Endothelial cell of umbilical vein (primary cell): Measurements from ENCODE around the gene MRC2. TPM values are rescaled to one million over a fixed set of nuclear protein-coding genes. Genes with fewer than 3 reads are reported as not detected.

Source experiments
- BruUV-seq: library from RNA; stranded (reverse); fragments of 400-500 nt; replicated peaks from 2 replicates; lab custom pipeline; 2021; lab: Mats Ljungman, UMichigan
- CTCF ChIA-PET: fragments of 300-600, 350-600 bp; sonication (Branson Sonifier 250); formaldehyde crosslinking; loops from one replicate; lab custom pipeline; 2021; ENCODE audit warnings: antibody characterized with exemption, inconsistent platforms; lab: Charles Lee
- POLR2A ChIA-PET: fragments of 300-600, 350-600 bp; sonication (Branson Sonifier 250); formaldehyde crosslinking; loops from one replicate; lab custom pipeline; 2021; ENCODE audit warnings: antibody characterized with exemption, inconsistent platforms; lab: Charles Lee
- DNase-seq: peaks from one replicate; pipeline ENCODE4 v3.0.0-alpha.2; 2011; ENCODE audit warnings: low read depth, low spot score
- FAIRE-seq: peaks from 2 replicates; lab custom pipeline; 2011; peaks lifted over from hg19 to GRCh38; lab: Jason Lieb, UNC
- H2AFZ ChIP-seq: 2 replicates; pipeline ENCODE4 v1.6.0; 2012; ENCODE audit warnings: low read depth, low read length, control low read depth, inconsistent platforms
- H3K27ac ChIP-seq: 2 replicates; pipeline ENCODE4 v1.5.1; 2011; ENCODE audit warnings: low read depth, mild to moderate bottlenecking, control low read depth, low read length, moderate library complexity; ENCODE audit not compliant: insufficient read depth
- H3K27me3 ChIP-seq, 2 experiments: 2 replicates each; pipeline versions ENCODE4 v1.6.0 to v1.6.1; 2011; ENCODE audit warnings: low read length in 2 of 2, mixed read lengths in 1 of 2; ENCODE audit not compliant: control insufficient read depth in 2 of 2, insufficient read depth in 2 of 2
- H3K36me3 ChIP-seq, 2 experiments: 2 replicates in 1 of 2; 3 replicates in 1 of 2; pipeline ENCODE4 v1.5.1; 2011; ENCODE audit warnings: low read length in 2 of 2, mild to moderate bottlenecking in 1 of 2, moderate library complexity in 1 of 2; ENCODE audit not compliant: control insufficient read depth in 2 of 2, insufficient read depth in 2 of 2; ENCODE audit errors: extremely low read depth in 1 of 2
- H3K4me1 ChIP-seq: 3 replicates; pipeline ENCODE4 v1.5.1; 2011; ENCODE audit warnings: mild to moderate bottlenecking, low read length; ENCODE audit not compliant: control insufficient read depth, insufficient read depth; ENCODE audit errors: extremely low read depth
- H3K4me2 ChIP-seq: 2 replicates; pipeline ENCODE4 v1.6.1; 2011; ENCODE audit warnings: low read length, control low read depth, mixed read lengths; ENCODE audit not compliant: insufficient read depth
- H3K4me3 ChIP-seq, 3 experiments: fragments of 200-600 bp in 1 of 3; sonication (generic), shearing (Covaris generic) in 1 of 3; replicated peaks in 1 of 3; 2 replicates each; pipeline ENCODE4 v1.5.1; 2011 to 2016; ENCODE audit warnings: control low read depth in 3 of 3, low read length in 3 of 3, mild to moderate bottlenecking in 2 of 3, inconsistent platforms in 1 of 3, low read depth in 1 of 3, moderate library complexity in 1 of 3; ENCODE audit not compliant: insufficient read depth in 1 of 3
- H3K79me2 ChIP-seq: 2 replicates; pipeline ENCODE4 v1.6.0; 2012; ENCODE audit warnings: low read length, inconsistent platforms; ENCODE audit not compliant: control insufficient read depth, insufficient read depth
- H3K9ac ChIP-seq: replicated peaks from 2 replicates; pipeline ENCODE3; 2011; ENCODE audit warnings: low read length, control low read depth; ENCODE audit not compliant: insufficient read depth; ENCODE audit errors: extremely low read depth
- H3K9me1 ChIP-seq: replicated peaks from 3 replicates; pipeline ENCODE4 v1.6.0; 2011; ENCODE audit warnings: mild to moderate bottlenecking, low read length; ENCODE audit not compliant: control insufficient read depth, insufficient read depth; ENCODE audit errors: extremely low read depth
- H3K9me3 ChIP-seq: replicated peaks from 2 replicates; pipeline ENCODE4 v1.5.1; 2012; ENCODE audit warnings: low read length, inconsistent platforms; ENCODE audit not compliant: control insufficient read depth, insufficient read depth
- H4K20me1 ChIP-seq: replicated peaks from 2 replicates; pipeline ENCODE3; 2011; ENCODE audit warnings: mild to moderate bottlenecking, low read length; ENCODE audit not compliant: control insufficient read depth, insufficient read depth; ENCODE audit errors: extremely low read depth
- EZH2 ChIP-seq: IDR thresholded peaks from 2 replicates; pipeline ENCODE4 v1.6.1; 2012; ENCODE audit warnings: borderline replicate concordance, low read depth, mild to moderate bottlenecking, moderate library complexity, low read length, inconsistent platforms; ENCODE audit not compliant: severe bottlenecking
- FOS ChIP-seq: IDR thresholded peaks from 2 replicates; pipeline ENCODE4 v1.6.1; 2011; ENCODE audit warnings: mild to moderate bottlenecking, low read length, moderate library complexity, borderline replicate concordance; ENCODE audit not compliant: insufficient read depth
- GATA2 ChIP-seq: IDR thresholded peaks from 2 replicates; pipeline ENCODE4 v1.7.0; 2011; ENCODE audit warnings: low read depth, mild to moderate bottlenecking, moderate library complexity, mixed read lengths, low read length; ENCODE audit not compliant: insufficient read length, insufficient read depth
- JUN ChIP-seq: IDR thresholded peaks from 2 replicates; pipeline ENCODE4 v1.6.1; 2011; ENCODE audit warnings: borderline replicate concordance, low read depth; ENCODE audit not compliant: insufficient read length, insufficient read depth
- MAX ChIP-seq: IDR thresholded peaks from 2 replicates; pipeline ENCODE4 v1.6.1; 2011; ENCODE audit not compliant: insufficient read depth, insufficient read length
- MYC ChIP-seq: IDR thresholded peaks from one replicate; pipeline ENCODE4 v1.6.1; 2011; ENCODE audit warnings: mild to moderate bottlenecking, low read depth, low read length
- POLR2A ChIP-seq: IDR thresholded peaks from 2 replicates; pipeline ENCODE4 v1.6.1; 2012; ENCODE audit warnings: low read depth, mild to moderate bottlenecking, control low read depth, low read length
- POLR2AphosphoS5 ChIP-seq: IDR thresholded peaks from 2 replicates; pipeline ENCODE4 v1.6.1; 2012; ENCODE audit warnings: low read depth, mild to moderate bottlenecking, control low read depth, low read length, moderate library complexity; ENCODE audit not compliant: insufficient read depth
- dilution Hi-C: fragments of 300-500 bp; cut with MboI; formaldehyde crosslinking; loops from one replicate; pipeline ENCODE4 v1.15.0; 2019; ENCODE audit warnings: low sequenced_read_pairs; ENCODE audit not compliant: extremely low pct_ligation_motif_present
- intact Hi-C: fragments of 100-400 bp; cut with micrococcal nuclease; formaldehyde crosslinking; loops from one replicate; pipeline ENCODE4 v1.10.0; 2022
- polyA plus RNA-seq, 4 experiments: library from polyadenylated mRNA; depleted of rRNA in 3 of 4; stranded (reverse) in 3 of 4; unstranded in 1 of 4; fragments of >200 nt; gene quantifications; 2 replicates each; pipeline versions ENCODE4 v1.2.1 to v1.2.3, GENCODE V29; 2011 to 2012; ENCODE audit warnings: missing spikeins in 1 of 4
- total RNA-seq: library from RNA; stranded (reverse); gene quantifications from 2 replicates; pipeline ENCODE4 v1.2.3, GENCODE V29; 2021
- TF ChIP-seq, protein P1 (sequence below), 2 donors: IDR thresholded peaks; 1 replicate in 1 of 2; 2 replicates in 1 of 2; pipeline ENCODE4 v1.5.1; 2011; ENCODE audit warnings: low read length in 2 of 2, mild to moderate bottlenecking in 2 of 2, moderate library complexity in 2 of 2, control low read depth in 1 of 2, inconsistent platforms in 1 of 2, low read depth in 1 of 2; ENCODE audit not compliant: insufficient read depth in 1 of 2; ENCODE audit errors: extremely low read depth in 1 of 2

Gene MRC2
- total and polyA plus RNA-seq, 2 donors (not counting 3 experiments of a cell fraction or from before 2014, with no cell fraction given): 30.6 to 52.7 TPM

GRCh38 chr17:62592341-62593099 lies 35.0 kb upstream of the MRC2 start:
- TF ChIP-seq JUN (no peak), MYC (no peak), POLR2AphosphoS5 (no peak), GATA2 (no peak), FOS (no peak), POLR2A (no peak), MAX (no peak), EZH2 (no peak)
- TF ChIP-seq, protein P1, sequence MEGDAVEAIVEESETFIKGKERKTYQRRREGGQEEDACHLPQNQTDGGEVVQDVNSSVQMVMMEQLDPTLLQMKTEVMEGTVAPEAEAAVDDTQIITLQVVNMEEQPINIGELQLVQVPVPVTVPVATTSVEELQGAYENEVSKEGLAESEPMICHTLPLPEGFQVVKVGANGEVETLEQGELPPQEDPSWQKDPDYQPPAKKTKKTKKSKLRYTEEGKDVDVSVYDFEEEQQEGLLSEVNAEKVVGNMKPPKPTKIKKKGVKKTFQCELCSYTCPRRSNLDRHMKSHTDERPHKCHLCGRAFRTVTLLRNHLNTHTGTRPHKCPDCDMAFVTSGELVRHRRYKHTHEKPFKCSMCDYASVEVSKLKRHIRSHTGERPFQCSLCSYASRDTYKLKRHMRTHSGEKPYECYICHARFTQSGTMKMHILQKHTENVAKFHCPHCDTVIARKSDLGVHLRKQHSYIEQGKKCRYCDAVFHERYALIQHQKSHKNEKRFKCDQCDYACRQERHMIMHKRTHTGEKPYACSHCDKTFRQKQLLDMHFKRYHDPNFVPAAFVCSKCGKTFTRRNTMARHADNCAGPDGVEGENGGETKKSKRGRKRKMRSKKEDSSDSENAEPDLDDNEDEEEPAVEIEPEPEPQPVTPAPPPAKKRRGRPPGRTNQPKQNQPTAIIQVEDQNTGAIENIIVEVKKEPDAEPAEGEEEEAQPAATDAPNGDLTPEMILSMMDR (IDR thresholded peaks at IDR 0.05; ENCODE audit: extremely low read depth in 1 of 2, insufficient read depth in 1 of 2, low read depth in 1 of 2, low read length in 2 of 2): no peak
- Histone ChIP-seq H3K4me1 (no peaks in the 10 kb centered on the region), H3K27me3 (no peaks in the 10 kb centered on the region), H4K20me1 (no peaks in the 10 kb centered on the region), H3K9me3 (no peaks in the 10 kb centered on the region), H3K4me3 (no peak overlapping the region), H3K36me3 (peaks cover 5 to 7% of the 10 kb centered on the region in 2 experiments), H3K27ac (no peak overlapping the region), H2AFZ (no peak overlapping the region), H3K4me2 (no peak overlapping the region), H3K9ac (no peak overlapping the region), H3K9me1 (no peaks in the 10 kb centered on the region), H3K79me2 (no peaks in the 10 kb centered on the region)
- dilution Hi-C loops (no loop called here), intact Hi-C loops (loop anchor here (1.0 kb wide), 1 partner anchor 39 kb away; no protein-coding TSS in a partner anchor)
- FAIRE-seq: peak; percentile 43
- POLR2A ChIA-PET: interaction anchor here (1.2 kb wide), 1 partner anchor 33 kb away, joined by 5 read pairs; no protein-coding TSS in a partner anchor
- BruUV-seq: no TSS peak
- CTCF ChIA-PET: interaction anchor here (0.6 to 4.8 kb wide), 6 partner anchors 9 to 171 kb away, joined by 3 to 78 read pairs (median 4); no protein-coding TSS in a partner anchor
- peak; percentile 9 for DNase-seq
